HG02623 (cell line): Measurements from ENCODE around the gene SUFU.
A peak's percentile ranks its signal among the peaks of the same experiment; 100 is the strongest.
"Not testable (repeated sequence)": the region's sequence is repeated elsewhere in the genome, so short reads cannot be mapped to it uniquely, and the experiment has no call there.

Source experiments
- ATAC-seq: cut with Tn5 transposase; IDR thresholded peaks from one replicate; pipeline ENCODE4 v1.9.1; 2021; ENCODE audit warnings: moderate library complexity; ENCODE audit not compliant: unreplicated experiment

The SUFU gene

DNA sequence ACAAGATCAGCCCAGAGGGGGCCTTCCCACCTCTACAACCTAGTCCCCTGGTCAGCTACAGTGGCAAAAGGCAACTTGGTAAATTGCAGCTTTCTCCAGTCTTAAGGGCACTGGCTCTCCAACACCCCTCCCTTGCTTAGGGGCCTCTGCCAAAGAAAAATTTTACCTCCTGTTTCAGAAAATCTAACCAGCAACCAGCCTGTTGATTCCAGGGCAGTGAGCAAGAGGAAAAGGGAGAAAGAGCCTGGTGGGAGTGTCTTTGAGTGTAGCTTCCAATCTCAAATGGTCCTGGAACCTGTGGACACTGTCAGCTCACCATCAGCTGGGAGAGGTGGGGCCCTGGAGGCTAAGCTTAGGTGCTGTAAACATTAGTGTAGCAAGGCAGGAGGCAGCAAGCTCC is 24.1 kb upstream of the SUFU start:
- ATAC-seq = no peak

DNA sequence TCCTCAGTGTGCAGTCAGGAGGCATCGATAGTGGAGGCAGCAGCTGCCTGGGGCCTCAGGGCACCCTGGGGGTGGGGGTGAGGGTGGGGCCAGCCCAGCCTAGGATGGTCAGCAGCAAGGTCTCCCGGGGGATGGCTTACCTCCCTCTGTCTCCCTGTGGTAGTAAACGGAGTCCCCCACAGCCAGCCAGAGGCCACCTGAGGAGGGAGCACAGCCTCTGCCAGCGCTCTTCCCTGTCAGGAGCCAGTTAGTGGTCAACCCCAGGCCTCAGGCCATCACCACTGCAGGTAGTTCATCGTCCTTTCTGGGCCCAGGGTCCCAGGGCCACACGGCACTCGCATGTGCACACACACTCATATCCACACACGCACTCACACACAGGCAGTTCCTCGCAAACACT is 23.4 kb upstream of the SUFU start:
- no peak for ATAC-seq

DNA sequence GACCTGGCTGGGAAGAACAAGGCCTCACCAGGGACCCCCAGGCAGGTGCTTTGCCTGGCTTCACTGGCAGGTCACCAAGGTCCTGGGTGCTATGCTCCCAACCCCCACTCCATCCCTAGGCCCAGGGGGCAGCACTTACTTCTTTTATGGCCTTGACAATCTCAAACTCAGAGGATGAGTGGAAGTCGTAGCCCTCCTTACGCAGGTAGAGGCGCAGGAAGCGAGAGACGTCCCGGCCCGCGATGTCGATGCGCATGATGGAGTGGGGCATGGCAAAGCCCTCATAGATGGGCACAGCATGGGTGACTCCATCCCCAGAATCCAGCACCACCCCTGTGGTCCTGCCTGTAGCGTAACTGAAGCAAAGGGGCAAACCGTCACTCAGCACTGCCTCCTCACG is 19.8 kb upstream of the SUFU start:
- ATAC-seq = no peak

DNA sequence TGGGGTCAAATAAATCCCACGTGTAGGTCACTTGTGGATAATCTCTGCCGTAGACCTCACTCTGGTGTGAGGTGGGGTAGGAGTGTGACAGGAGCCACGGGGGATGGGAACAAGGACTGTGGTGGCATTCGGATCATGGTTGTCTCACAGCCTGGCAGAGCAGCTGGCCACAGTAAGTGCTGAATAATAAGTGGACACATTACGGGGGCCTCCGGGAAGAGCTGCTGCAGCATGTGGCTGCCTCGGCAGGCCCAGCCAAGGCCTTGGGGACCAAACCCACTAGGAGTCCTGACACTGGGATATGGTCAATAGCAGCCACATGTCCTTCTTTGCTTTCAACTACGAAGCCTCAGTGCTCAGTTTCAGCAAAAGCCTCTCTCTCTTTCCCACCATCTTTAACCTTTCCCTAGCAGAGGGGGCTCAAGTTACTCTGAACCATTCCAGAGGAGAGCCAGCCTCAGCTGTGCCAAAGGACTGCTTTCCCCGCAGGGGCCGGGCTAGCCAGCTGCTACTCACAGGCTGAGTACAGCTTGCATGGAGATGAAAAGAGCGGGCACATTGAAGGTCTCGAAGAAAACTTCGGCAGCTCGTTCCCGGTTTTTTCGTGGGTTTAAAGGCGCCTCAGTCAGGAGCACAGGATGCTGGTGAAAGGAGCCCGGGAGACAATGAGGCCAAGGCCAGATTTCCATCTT is 18.5 kb upstream of the SUFU start:
- no peak for ATAC-seq

DNA sequence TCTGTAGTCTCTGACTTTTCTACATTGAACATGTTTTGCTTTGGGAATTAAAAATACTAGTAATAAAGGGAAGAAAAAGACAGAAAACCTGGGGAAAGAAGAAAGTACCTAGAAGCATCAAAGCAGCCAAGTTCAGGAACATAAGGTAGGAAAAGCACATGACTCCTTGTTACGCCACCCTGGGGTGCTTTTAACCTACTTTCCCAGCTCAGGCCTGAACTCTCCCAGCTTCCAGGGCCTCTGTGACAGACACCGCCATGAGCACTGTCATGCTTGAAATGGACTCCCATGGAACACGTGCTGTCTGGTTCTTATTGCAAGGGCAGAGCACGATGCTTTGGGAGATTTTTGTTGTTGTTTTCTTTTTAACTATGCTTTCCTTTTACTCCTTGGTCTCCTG is 12.6 kb upstream of the SUFU start:
- ATAC-seq = no peak

DNA sequence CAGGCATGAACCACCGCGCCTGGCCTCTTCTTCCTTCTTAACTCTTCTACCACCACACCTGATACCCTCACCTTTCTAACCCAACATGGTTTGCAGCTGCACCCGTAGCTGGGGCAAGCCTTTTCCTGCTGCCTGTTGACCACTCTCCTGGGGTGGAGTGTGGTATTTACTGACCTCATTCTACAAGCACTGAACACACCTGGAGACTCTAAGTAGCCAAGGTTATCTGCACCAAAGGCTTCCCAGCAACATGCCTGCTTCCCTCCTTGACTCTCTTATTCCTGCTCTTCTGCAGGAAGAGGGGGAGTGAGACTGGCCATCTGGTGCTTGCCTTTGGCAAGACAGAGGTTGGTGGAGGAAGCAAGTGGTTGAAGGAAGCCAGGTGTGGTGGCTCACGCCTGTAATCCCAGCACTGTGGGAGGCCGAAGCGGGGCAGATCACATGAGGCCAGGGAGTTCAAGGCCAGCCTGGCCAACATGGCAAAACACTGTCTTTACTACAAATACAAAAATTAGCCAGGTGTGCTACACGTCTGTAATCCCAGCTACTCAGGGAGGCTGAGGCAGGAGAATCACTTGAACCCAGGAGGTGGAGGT is 11.3 kb upstream of the SUFU start:
- ATAC-seq = no peak

DNA sequence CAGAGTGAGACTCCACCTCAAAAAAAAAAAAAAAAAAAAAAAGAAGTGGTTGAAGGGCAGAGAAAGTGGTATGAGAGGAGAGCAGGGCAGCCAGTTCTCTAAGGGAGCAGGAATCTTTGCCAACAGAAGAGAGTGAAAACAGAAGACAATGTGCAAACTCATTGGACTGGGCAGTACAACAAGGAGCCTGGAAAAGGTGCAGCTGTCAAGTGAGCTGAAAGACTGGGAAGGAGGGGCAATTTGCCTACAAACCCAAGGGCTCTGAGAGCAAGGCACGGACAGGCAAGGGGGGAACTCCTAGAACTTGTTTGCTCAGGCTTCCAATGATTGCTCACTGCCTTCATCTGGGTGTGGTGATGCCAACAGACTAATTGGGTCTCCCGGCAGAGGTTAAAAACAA is 10.8 kb upstream of the SUFU start:
- no peak for ATAC-seq

DNA sequence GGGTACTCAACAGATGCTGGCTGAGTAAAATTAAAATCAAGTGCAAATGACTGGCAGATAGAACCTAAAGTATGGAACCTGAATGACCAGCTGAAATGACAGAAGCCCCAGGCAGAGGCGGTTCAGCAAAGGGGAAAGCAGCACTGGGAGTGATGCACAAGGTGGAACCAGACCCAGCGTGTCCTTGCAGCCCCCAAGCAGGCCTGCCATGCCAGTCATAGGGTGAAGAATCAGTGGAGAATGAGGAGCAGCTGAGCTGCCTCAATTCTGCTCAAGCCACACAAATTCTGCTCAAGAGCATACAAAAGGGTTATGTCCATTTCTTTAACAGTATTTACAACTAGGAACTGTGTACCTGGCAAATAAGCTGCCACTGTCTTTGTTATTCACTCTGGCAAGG is 10.0 kb upstream of the SUFU start:
- ATAC-seq = no peak

DNA sequence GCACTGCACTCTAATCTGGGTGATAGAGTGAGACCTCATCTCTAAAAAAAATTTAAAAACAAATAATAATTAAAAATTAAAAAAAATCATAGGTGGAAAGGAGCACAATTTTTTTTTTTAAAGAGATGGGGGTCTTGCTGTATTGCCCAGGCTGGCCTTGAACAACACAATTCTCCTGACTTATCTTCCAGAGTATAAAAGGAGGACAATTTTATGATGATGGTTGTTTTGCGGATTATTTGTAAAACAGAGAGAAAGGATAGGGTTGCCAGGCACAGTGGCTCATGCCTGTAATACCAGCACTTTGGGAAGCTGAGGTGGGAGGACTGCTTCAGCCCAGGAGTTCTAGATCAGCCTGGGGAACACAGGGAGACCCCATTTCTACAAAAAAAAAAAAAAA is 6.2 kb upstream of the SUFU start:
- ATAC-seq = no peak

DNA sequence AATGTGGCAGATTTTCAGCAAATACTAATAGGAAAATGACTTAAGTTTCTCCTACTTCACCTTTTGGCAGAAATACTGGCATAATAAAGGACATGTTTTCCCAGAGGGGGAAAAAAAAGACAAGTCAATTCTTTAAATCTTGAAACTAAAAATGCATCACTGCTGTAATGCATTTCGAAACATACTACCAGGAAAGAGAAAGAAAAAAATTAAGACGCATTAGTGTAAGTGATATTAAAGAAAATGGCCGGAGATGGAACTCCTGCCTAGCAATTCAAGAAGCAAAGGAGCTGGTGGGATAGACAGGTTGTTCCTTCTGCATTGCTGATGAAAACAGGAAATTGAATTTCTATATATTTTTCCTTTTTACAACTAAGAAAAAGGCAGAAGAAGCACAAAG is 4.4 kb upstream of the SUFU start:
- no peak for ATAC-seq

DNA sequence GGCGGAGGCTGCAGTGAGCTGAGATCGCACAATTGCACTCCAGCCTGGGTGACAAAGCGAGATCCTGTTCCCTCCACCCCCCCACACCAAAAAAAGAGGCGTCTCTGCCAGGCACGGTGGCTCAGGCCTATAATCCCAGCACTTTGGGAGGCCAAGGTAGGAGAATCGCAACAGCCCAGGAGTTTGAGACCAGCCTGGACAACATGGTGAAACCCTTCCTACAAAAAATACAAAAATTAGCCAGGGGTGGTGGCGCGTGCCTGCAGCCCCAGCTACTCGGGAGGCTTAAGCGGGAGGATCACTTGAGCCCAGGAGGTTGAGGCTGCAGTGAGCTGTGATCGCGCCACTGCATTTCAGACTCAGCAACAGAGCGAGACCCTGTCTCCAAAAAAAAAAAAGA is 3.1 kb upstream of the SUFU start:
- ATAC-seq = not testable (repeated sequence)

DNA sequence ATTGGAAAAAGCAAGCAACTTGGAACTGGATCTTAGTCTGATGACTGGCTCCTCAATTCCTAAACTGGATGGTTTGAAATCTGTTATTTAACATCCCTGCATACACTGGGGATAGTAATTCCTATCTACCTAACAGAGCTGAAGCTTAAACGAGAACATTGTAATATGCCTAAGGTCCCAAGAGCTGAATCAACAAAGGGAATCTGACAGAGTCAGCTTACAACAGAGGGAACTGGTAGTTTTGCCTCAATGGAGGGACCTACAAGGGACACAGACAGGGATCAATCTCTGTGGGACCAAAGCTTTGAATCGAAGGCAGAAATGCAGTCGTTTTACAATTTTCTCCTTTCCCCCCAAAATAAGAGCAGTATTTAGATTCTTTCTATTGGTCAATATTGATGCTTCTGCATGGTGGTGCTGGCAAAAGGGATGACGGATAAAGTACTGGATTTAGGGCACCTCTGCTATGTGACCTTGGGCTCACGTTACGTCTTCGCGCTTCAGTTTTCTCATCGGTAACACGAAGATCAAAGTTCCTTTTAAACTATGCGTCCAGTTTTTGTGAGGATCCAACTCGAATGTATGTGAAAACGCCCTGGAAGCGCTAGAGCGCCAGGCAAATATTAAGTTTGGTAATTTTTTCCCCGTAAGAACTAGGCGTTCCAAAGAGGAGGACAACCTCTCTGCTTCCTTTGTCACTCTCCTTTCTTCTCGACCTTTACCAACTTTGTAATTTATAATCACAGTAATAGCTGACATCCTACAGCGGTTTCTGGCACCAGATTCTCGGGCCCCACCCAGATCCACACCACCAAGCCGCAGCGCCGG is 2.4 kb upstream of the SUFU start:
- no peak for ATAC-seq

DNA sequence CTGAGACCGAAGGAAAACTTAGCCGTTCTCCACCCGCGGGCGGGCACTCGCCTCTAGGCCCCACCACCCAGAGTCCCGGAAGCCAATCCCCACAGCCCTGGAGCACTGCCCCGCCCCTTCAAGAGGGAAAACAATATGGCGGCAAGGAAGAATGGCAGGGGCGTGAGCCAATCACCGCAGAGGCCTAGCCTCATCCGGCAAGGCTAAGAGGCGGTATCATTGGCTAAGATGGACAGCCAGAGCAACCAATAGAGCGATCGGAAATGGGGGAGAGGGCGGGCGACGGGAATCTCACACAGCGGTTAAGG is 1.8 kb upstream of the SUFU start:
- ATAC-seq = peak; percentile 73

DNA sequence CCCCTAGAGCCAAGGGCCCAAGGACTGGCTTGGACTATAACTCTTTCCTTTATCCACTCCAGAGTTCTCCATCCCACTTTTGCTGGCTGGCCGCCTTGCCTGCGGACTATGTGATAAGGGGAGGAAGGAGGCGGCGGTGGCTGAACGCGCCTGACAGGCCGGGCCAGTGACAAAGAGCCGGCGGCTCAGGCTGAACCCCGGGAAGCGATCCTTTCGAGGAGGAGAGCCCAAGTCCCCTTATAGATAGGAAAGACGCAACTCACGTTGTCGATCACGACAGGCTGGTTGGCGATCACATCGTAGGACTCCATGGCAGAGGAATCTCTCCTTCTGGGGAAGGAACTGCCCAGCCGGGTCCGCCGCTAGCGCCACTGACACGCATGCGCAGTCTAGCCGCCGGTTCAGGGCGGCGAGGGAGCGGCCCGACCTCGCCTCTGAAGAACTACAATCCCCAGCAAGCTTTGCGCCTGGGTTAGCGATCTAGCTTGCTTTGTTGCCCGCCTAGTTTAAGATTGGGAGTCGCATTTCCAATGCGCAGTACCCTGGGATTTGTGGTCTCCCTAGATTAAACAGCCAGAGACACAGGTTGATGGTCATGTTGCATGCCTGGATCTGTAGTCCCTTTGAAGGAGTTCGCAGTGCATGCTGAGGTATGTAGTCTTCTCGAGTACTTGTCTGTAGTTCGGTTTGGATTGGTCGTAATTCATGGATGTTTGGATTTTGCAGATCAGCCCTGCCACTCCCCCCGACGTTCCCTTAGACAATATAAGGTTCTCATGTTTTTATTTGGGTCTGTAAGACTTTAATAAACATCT is 1.2 kb upstream of the SUFU start, which contains the start of gene ACTR1A:
TSS of gene ACTR1A (minus strand) at position 376 of the 815 bp plus-strand sequence. CDS start at position 311, 65 bp downstream.
- peak; percentile 33 for ATAC-seq

DNA sequence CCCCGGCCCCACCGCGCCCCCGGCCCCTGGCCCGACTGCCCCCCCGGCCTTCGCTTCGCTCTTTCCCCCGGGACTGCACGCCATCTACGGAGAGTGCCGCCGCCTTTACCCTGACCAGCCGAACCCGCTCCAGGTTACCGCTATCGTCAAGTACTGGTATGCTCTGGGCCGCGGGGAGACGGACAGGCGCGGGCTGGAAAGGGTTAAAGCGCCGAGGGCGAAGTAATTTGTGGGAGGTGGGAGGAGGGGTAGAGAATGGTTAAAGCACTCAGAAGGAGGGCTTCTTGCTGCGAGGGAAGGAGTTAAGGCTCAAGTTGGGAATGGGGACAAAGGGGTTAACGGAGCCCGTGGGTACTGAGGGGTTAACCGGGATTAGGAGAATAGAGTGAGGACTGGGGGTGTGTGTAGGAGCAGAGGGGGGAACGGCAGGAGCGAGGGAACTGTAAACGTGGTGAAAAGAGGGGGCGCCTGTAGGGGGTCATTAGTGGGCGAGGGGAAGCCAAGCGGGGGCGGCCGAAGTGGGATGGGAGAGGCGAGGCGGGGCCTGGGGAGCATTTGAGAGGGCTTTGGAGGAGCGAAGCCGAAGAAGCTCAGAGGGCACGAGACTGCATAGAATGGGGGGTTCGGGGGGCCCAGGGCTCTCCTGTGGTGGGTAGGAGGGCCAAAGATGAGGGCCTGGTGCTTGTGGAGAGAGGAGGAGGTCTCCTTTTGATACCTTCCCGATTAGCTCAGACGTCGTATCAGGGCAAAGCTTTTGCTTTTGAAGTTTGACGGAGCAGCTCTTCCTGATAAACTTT is 605 bp downstream of the SUFU start:
- no peak for ATAC-seq

DNA sequence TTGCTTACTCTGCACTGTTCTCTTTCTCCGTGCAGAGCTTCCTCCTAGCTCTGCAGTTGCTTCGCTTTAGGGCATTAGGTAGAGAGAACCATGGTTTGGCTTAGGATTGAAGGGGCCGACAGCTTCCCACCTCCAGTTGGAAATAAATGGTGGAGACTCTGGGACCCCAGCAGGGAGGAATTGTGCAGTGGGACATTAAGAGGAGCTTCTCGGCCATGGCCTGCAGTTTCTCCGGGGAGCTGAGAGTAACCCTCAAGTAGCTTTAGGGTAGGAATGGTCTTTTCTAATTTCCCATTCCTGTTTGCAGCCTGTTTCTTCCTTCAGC is 1.2 kb downstream of the SUFU start:
- no peak for ATAC-seq

DNA sequence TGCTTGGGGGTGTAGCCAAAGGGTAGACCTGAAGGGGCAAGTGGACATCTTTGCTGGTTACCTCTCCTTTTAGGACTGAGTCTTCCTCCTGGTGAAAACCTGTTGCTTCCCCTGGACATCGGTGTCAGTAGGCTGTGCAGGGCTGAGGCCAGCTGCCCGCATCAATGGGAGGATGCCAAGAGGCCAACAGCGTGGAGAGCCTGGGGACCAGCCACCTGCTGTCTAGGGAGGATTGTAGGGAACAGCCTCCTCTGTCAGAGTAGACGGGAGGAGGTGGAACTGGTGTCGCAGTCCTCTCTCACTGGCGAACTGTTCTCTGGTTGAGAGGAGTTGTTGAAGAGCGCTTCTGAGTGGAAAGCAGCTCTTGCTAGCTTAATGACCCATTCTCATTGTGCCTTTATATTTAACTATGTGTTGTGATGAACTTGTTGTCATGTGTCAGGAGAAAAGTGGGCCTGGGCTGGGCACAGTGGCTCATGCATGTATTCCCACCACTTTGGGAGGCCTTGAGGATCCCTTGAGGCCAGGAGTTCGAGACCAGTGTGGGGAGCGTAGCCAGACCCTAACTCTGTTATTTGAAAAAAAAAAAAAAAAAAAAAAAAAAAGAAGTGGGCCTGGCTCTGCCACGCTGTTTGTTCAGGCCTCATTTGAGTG is 1.8 kb downstream of the SUFU start:
- ATAC-seq = no peak

DNA sequence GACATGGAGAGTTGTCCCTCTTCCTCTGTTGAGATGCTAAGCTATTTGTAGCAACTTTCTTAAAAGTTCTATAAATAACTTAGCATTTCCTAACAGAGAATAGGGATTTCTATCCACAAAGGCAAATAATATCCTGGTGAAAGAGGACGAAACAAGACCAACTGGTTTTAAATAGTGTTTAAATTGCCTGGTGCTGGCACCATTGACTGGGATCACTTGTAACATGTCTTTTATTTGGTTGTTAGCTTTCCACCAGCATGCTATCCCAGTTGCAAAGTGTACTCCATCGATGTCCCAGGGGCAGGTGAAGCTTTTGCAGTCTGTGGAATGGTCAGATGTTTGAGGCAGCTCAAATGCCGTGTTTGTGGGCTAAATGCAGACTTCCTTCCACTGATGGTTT is 3.7 kb downstream of the SUFU start:
- no peak for ATAC-seq

DNA sequence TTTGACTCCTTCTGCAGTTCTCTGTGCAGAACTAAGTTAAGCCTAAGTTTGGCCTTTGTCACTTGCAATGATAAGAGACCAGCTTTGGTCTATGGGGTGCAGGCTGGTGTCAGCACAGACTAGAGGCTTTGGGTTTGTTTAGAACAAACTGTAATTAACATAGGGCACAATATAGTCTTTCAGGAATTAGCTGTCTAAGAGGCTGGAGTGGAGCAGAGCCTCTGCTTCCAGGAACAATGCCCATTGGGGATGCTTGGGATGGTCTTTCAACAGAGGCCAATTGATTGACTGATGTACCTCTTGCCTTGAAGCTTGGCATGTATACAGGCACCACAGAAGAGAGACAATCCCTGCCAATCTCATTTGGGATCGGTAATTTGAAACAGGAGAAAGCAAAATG is 4.7 kb downstream of the SUFU start:
- no peak for ATAC-seq

DNA sequence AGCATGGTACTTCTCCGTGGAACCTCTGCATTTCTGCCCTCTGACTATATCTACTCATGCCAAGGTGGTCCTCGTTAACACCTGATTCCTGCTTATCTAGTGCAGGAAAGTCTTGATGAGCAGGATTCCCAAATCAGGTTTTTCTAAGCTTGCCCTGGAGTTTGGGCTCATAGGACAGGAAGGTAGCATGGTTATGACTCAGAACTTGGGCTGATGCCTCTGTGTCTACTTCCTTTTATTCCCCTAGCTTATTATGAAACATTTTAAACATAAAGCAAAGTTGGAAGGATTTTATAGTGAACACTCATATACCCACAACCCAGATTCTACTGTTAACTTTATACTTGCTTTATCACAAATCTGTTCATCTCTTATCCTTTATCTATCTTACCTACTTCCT is 5.6 kb downstream of the SUFU start:
- ATAC-seq = no peak
